HFF-Myc (cell line): Measurements from ENCODE around the gene HYAL2.

Experiments
- DNase-seq: peaks from one replicate; pipeline ENCODE4 v3.0.0-alpha.2; 2011; ENCODE audit warnings: low read depth; ENCODE audit errors: extremely low read depth
- H3K4me3 ChIP-seq: replicated peaks from 2 replicates; pipeline ENCODE4 v1.5.1; 2011; ENCODE audit warnings: low read depth, mild to moderate bottlenecking, control low read depth, low read length
- TF ChIP-seq, protein P1 (sequence below): IDR thresholded peaks from 2 replicates; pipeline ENCODE4 v1.5.1; 2012; ENCODE audit warnings: mild to moderate bottlenecking, low read depth, low read length, control low read depth; ENCODE audit errors: missing control alignments

The HYAL2 gene

DNA sequence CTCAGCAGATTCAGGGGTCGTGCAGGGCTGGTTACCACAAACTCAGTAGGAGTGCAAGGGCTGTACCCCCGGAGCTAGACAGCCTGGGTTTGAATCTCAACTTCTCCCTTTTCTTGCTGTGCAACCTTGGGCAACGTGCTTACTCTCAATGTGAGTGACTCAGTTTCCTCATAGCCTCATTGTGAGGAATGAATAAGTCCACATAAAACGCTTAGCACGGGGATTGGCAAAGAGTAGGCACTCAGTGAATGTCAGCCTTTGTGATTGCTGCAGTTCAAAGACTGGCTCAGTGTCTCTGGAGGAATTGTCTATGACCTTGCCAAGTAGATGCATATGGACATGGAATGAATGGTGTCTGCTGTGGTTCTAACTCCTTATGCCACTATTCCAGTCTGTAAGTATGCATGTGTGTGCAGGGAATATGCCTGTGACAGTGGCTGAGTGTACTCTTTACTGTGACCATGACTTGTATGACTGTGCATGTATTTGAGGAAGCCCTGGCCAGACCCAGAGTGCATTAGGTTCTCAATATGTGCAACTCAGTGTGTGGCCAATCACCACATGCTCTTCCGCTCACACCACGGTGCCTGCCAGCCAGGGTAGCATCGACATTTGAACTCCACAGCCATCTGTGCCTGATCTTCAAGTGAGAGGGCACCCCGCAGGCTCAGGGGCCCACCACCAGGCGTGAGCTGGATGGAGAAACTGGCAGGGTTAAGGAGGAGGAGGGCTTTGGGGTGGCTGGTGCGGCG, 22.4 kb downstream of the HYAL2 start:
- peak overlapping the region; percentile 38 for H3K4me3 ChIP-seq
- no peak for DNase-seq
- TF ChIP-seq, protein P1, sequence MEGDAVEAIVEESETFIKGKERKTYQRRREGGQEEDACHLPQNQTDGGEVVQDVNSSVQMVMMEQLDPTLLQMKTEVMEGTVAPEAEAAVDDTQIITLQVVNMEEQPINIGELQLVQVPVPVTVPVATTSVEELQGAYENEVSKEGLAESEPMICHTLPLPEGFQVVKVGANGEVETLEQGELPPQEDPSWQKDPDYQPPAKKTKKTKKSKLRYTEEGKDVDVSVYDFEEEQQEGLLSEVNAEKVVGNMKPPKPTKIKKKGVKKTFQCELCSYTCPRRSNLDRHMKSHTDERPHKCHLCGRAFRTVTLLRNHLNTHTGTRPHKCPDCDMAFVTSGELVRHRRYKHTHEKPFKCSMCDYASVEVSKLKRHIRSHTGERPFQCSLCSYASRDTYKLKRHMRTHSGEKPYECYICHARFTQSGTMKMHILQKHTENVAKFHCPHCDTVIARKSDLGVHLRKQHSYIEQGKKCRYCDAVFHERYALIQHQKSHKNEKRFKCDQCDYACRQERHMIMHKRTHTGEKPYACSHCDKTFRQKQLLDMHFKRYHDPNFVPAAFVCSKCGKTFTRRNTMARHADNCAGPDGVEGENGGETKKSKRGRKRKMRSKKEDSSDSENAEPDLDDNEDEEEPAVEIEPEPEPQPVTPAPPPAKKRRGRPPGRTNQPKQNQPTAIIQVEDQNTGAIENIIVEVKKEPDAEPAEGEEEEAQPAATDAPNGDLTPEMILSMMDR, result no peak

DNA sequence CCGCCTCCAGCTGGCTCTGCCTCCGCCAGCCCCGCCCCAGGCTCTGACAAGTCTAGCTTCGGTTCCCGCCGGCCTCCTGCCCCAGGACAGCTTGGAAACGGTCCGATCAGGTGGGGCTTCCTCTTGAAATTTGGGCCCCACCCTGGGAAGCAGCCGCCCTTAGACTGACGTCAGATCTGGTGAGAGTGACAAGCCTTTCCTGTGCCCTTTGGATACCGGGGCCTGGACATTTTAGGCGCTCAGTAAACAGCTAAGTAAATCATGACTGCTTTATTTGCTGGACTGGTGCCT, 23.0 kb downstream of the HYAL2 start:
- H3K4me3 ChIP-seq, result peak overlapping the region; percentile 38
- DNase-seq, result no peak
- TF ChIP-seq, protein P1, result no peak

DNA sequence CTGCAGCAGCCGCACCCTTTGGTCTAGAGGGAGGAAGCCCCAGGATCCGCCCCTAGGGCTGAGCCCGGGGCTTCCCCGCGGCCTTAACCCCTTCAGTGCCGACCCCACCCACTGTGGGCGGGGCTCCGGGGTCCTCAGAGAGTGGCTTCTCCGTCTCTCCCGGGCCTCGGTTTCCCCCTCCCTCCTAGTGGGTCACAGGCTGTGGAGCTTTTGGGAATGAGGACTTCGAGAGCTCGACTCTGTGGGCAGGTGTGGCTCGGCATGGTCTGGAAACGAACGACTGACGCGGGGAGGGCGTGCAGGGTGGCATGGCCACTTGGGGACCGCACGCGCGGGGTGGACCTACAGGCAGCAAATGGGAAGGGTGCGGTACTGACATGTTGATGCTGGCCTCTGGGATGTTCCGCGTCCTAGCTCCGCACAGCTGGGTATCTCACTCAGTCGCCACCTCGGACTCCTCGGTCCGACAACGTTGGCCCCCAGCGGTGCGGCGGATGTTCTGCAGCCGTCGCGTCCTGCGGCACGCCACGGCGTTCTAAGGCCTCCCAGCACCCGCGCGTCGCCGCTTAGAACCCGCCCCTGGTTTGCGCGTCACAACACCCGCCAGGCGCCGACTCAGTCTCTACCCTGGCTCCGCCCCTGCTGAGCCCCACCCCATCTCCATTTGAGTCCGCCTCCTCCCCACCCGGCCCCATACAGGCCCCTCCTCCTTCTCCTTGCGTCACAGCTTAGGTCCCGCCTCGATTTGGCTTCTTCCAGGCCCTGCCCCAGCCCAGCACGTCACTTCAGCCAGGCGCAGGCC, 23.5 kb downstream of the HYAL2 start, which contains the start of the genes HYAL3 and NAA80:
HYAL3 (minus strand) TSS at position 570 of the 802 bp plus-strand sequence. CDS start 3,803 bp downstream, outside the sequence.
NAA80 (minus strand) TSS at position 570 of the 802 bp plus-strand sequence. CDS start 1,942 bp downstream, outside the sequence.
- H3K4me3 ChIP-seq, result peak within 1 kb of the TSS; percentile 76
- TF ChIP-seq, protein P1, result no peak
- DNase-seq, result peak; percentile 98

- TF ChIP-seq, protein P1, result peak; percentile 7
- no peak for DNase-seq
These were observed 24.4 kb downstream of the HYAL2 start for GRCh38 chr3:50297896-50298725.

GRCh38 chr3:50297384-50297775, 25.2 kb downstream of the HYAL2 start:
- TF ChIP-seq, protein P1, result no peak

More at GRCh38 chr3:50297896-50298725, 24.4 kb downstream of the HYAL2 start:
- peak overlapping the region; percentile 76 for H3K4me3 ChIP-seq

DNA sequence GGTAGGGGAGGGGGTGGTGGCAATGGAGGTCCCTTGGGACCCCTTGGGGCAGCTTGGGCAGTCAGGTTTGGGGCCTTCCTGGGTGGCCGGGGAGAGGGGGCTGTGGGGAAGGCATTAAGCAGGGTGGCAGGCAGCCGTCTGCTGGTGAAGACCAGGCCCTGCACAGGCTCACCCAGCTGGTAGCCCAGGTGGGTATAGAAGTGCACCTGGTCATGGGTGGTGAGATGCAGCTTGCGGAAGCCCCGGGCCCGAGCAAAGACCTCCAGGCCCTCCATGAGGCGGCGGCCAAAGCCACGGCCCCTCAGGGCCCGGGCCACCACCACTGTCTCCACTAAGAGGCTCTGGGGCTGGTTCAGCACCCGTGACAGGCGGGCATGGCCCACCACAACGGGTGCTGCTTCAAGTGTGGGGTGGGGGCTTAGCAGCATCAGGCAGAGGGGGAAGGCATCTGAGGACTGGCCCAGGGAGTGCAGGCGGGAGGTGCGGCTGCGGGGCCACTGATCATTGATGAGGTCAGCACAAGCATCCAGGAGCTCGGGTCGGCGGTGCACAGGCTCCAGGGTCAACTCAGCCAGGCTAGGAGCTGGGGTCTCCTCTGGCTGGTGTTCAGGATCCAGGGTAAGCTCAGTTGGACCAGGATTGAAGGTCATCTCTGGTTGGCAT, 25.7 kb downstream of the HYAL2 start:
- no peak for DNase-seq
- TF ChIP-seq, protein P1, result no peak
- no peak overlapping the region for H3K4me3 ChIP-seq

More at GRCh38 chr3:50297384-50297775, 25.2 kb downstream of the HYAL2 start:
- no peak for DNase-seq
- no peak overlapping the region for H3K4me3 ChIP-seq
